Measurements from ENCODE around the gene ZBP1.

DNA sequence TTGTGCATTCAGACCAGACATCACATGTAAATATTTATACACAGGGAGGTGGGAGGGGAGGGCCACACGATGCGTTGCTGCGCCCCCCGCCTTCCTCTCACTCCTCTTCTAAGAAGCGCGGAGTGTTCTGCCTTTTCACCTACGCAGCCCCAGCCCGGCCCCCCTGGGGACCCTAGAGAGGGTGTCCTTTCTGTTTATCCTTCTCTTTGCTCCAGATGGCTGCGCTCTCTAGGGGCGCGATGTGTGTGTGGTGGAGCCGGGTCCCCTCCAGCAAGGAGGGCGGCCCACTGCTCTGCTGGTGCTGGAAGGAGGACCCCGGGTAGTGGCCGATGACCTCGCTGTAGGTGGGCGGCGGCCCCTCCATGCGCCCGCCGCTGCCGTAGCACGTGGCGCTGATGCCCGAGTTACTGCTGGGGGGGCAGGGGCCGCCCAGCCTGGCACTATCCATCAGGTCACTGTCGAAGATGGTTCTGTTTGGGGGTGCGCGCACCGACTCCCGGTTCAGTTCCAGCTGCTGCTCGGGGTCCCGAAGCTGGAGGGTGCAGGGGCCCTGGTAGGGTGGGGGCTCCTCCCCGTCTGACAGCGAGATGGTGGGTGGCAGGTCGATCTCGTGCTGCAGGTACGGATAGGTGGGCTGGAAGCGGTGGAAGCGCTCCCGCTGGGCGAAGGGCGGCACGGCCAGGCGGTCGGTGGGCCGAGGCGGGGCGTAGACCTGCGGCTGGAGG is 31.8 kb upstream of the ZBP1 start:
- TF ChIP-seq EZH2 (IDR thresholded peaks at IDR 0.05; ENCODE audit: low read length, unreplicated experiment) (no peak), CTCF (conservative IDR thresholded peaks at IDR 0.05; ENCODE audit: low read depth, low read length) (no peak)
